M059J (cell line): ENCODE data around the gene LRRFIP2. TPM values are rescaled to one million over a fixed set of nuclear protein-coding genes. Genes with fewer than 3 reads are reported as not detected.

Experiments
- DNase-seq: peaks from one replicate; pipeline ENCODE4 v3.0.0-alpha.2; 2012; ENCODE audit warnings: low read depth
- total RNA-seq: library from RNA; depleted of rRNA; stranded (reverse); fragments of >200 nt; shearing (Covaris generic); gene quantifications from 2 replicates; pipeline ENCODE4 v1.2.3, GENCODE V29; 2014; rRNA removed

Gene LRRFIP2
- total RNA-seq, 1 experiment from 2014 or later: 31.9 TPM

DNA sequence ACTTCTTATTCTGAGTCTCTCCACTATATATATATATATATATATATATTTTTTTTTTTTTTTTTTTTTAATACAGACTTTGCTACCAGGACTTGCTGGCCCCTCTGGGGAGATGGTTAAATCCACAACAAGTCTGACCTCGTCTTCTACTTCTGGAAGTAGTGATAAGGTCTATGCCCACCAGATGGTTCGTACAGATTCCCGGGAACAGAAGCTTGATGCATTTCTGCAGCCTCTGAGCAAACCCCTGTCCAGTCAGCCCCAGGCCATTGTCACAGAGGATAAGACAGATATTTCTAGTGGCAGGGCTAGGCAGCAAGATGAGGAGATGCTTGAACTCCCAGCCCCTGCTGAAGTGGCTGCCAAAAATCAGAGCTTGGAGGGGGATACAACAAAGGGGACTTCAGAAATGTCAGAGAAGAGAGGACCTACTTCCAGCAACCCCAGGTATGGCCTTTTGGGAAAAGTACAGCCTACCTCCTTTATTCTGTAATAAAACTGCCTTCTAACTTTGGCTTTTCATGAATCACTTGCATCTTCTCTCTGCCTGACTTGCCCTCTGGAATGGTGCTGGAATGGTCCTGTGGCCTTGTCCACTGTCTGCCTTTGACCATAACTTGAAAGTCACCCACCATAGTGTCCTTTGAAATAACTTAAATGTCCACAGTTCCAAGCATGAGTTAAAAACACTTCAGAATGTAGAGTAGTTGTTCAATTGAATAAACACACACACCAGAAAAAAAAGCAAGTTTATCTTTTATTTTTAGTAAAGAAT is 148.6 kb downstream of the LRRFIP2 start:
- DNase-seq: no peak

GRCh38 chr3:37024820-37025405 is 149.5 kb downstream of the LRRFIP2 start:
- no peak for DNase-seq

- DNase-seq: peak; percentile 3
These were observed 150.3 kb downstream of the LRRFIP2 start for GRCh38 chr3:37024092-37024491.

DNA sequence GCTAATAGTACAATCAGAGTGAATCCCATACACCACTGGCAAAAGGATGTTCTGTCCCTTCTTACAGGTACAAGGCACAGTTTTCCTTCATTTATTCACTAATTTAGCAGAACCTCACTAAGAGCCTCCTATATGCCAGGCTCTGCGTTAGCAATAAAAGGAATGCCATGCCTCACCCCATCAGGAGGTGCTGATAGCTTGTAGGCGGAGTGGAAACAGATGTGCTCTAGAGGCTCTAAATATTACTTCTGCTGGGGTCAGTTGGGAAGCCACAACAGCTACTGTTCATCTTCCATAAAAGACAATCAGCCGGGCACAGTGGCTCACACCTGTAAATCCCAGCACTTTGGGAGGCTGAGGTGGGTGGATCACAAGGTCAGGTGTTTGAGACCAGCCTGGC is 156.7 kb downstream of the LRRFIP2 start:
- no peak for DNase-seq

- no peak for DNase-seq
These were observed 157.5 kb downstream of the LRRFIP2 start for GRCh38 chr3:37016903-37017302.

GRCh38 chr3:37015642-37016041 is 158.7 kb downstream of the LRRFIP2 start:
- DNase-seq: no peak

- no peak for DNase-seq
These were observed 159.8 kb downstream of the LRRFIP2 start for GRCh38 chr3:37014620-37015019.

Other genes with a start within 250 kb of the LRRFIP2 start
- gene TRANK1, start 229.5 kb downstream of the LRRFIP2 start, total RNA-seq: 41.8 and 49.2 TPM in 2 replicates
- 5.1 and 8.1 TPM in 2 replicates for gene EPM2AIP1, start 181.5 kb downstream of the LRRFIP2 start, total RNA-seq
- 32.3 and 48.8 TPM in 2 replicates for gene MLH1, start 181.1 kb downstream of the LRRFIP2 start, total RNA-seq
- 37.5 and 41.1 TPM in 2 replicates for gene GOLGA4, start 68.7 kb upstream of the LRRFIP2 start, total RNA-seq